ENCODE results near the gene TOX2. TPM values are rescaled to one million over a fixed set of nuclear protein-coding genes. Genes with fewer than 3 reads are reported as not detected.

TOX2 gene
- polyA plus RNA-seq, 3 donors = 0.39 to 0.56 (median 0.47) TPM

GRCh38 chr20:43993560-43993959, 78.9 kb downstream of the TOX2 start:
- H3K9me3 Mint-ChIP-seq = peaks cover 0 to 8% (median 6%) of the 10 kb centered on the region in 7 donors
- Histone ChIP-seq H3K36me3 (replicated peaks in 1 of 2; ENCODE audit: control insufficient read depth in 1 of 2, insufficient read depth in 2 of 2, low read length in 2 of 2) (no peaks in the 10 kb centered on the region), H3K4me1 (ENCODE audit: control insufficient read depth in 1 of 2, insufficient read depth in 2 of 2, low read length in 2 of 2) (no peaks in the 10 kb centered on the region), H2AFZ (ENCODE audit: insufficient read depth, low read depth, low read length, poor library complexity, severe bottlenecking) (no peak overlapping the region), H3K27ac (ENCODE audit: low read depth in 1 of 2, low read length in 2 of 2) (no peak overlapping the region), H3K4me2 (replicated peaks; ENCODE audit: extremely low read depth, low read length, poor library complexity, severe bottlenecking) (no peak overlapping the region), H3K79me2 (ENCODE audit: insufficient read depth, low read length) (no peaks in the 10 kb centered on the region), H4K20me1 (ENCODE audit: insufficient read depth, low read length) (no peaks in the 10 kb centered on the region), H3K9me3 (replicated peaks in 1 of 2; ENCODE audit: control insufficient read depth in 1 of 2, insufficient read depth in 1 of 2, low read length in 2 of 2) (peaks cover 0 to 4% of the 10 kb centered on the region in 2 donors), H3K27me3 (ENCODE audit: control insufficient read depth in 2 of 2, insufficient read depth in 2 of 2, low read length in 2 of 2) (no peaks in the 10 kb centered on the region), H3K9ac (ENCODE audit: insufficient read depth, low read length, poor library complexity, severe bottlenecking) (no peak overlapping the region), H3K4me3 (replicated peaks in 1 of 3; ENCODE audit: low read depth in 2 of 3, low read length in 3 of 3) (no peak overlapping the region)
- WGBS (ENCODE audit: insufficient coverage) = 78% methylated on average over 3 of the region's 4 CpGs
- TF ChIP-seq, protein P1, sequence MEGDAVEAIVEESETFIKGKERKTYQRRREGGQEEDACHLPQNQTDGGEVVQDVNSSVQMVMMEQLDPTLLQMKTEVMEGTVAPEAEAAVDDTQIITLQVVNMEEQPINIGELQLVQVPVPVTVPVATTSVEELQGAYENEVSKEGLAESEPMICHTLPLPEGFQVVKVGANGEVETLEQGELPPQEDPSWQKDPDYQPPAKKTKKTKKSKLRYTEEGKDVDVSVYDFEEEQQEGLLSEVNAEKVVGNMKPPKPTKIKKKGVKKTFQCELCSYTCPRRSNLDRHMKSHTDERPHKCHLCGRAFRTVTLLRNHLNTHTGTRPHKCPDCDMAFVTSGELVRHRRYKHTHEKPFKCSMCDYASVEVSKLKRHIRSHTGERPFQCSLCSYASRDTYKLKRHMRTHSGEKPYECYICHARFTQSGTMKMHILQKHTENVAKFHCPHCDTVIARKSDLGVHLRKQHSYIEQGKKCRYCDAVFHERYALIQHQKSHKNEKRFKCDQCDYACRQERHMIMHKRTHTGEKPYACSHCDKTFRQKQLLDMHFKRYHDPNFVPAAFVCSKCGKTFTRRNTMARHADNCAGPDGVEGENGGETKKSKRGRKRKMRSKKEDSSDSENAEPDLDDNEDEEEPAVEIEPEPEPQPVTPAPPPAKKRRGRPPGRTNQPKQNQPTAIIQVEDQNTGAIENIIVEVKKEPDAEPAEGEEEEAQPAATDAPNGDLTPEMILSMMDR (IDR thresholded peaks at IDR 0.05) = no peak
- H3K36me3 Mint-ChIP-seq = no peaks in the 10 kb centered on the region
- no peak overlapping the region for H3K4me3 Mint-ChIP-seq
- H3K4me1 Mint-ChIP-seq = no peaks in the 10 kb centered on the region
- no peak for DNase-seq
- intact Hi-C loops (cut with micrococcal nuclease) = loop anchor here in 1 of 2 donors (10.0 kb wide), 1 partner anchor 61 kb away; no protein-coding TSS in a partner anchor
- peaks cover 9 to 17% (median 11%) of the 10 kb centered on the region in 3 donors for H3K27me3 Mint-ChIP-seq (ENCODE audit: low read depth in 3 of 3)
- no peak overlapping the region for H3K27ac Mint-ChIP-seq

DNA sequence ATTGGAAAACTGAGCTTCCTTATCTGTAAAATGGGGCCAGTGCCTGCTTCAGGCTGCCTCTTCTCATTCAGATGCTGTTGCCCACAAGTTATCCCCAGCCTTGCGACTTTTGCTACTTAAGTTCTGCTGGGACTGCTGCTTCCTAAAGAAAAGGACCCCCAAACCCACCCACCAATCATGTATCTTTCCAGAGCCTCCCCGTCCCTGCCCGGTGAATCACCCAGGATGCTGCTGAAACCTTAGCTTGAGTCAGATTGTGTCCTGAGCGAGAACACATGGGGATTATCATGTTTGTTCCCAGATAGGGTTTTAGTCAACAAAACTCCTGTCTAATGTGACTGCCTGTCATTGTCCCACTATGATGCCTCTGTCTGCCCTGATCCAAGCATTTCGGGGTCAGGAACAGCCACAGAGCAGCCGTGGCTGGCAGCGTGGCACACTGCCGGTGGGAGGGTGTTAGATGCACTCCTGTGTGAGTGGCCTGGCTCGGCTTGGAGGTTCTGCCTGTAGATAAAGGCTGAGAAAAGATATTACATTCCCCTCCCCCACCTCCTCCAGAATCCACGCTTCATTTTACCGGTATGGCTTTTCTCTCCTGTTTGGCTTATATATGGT, 79.9 kb downstream of the TOX2 start:
- WGBS (ENCODE audit: insufficient coverage) = 93% methylated on average over 5 of the region's 11 CpGs
- Mint-ChIP-seq H3K36me3 (no peaks in the 10 kb centered on the region), H3K4me1 (no peaks in the 10 kb centered on the region), H3K27me3 (ENCODE audit: low read depth in 3 of 3) (peaks cover 9 to 19% (median 12%) of the 10 kb centered on the region in 3 donors), H3K27ac (no peak overlapping the region), H3K9me3 (peaks cover 0 to 7% (median 3%) of the 10 kb centered on the region in 7 donors), H3K4me3 (no peak overlapping the region)
- H3K27me3 ChIP-seq (ENCODE audit: control insufficient read depth in 2 of 2, insufficient read depth in 2 of 2, low read length in 2 of 2) = no peaks in the 10 kb centered on the region
- TF ChIP-seq, protein P1 (IDR thresholded peaks at IDR 0.05) = no peak
- no peaks in the 10 kb centered on the region for H3K4me1 ChIP-seq (ENCODE audit: control insufficient read depth in 1 of 2, insufficient read depth in 2 of 2, low read length in 2 of 2)
- no peak overlapping the region for H3K4me3 ChIP-seq (replicated peaks in 1 of 3; ENCODE audit: low read depth in 2 of 3, low read length in 3 of 3)
- DNase-seq = no peak
- H2AFZ ChIP-seq (ENCODE audit: insufficient read depth, low read depth, low read length, poor library complexity, severe bottlenecking) = no peak overlapping the region
- no peaks in the 10 kb centered on the region for H3K79me2 ChIP-seq (ENCODE audit: insufficient read depth, low read length)
- no peaks in the 10 kb centered on the region for H3K36me3 ChIP-seq (replicated peaks in 1 of 2; ENCODE audit: control insufficient read depth in 1 of 2, insufficient read depth in 2 of 2, low read length in 2 of 2)
- no peak overlapping the region for H3K27ac ChIP-seq (ENCODE audit: low read depth in 1 of 2, low read length in 2 of 2)
- no peaks in the 10 kb centered on the region for H4K20me1 ChIP-seq (ENCODE audit: insufficient read depth, low read length)
- no peak overlapping the region for H3K9ac ChIP-seq (ENCODE audit: insufficient read depth, low read length, poor library complexity, severe bottlenecking)
- H3K9me3 ChIP-seq (replicated peaks in 1 of 2; ENCODE audit: control insufficient read depth in 1 of 2, insufficient read depth in 1 of 2, low read length in 2 of 2) = peaks cover 0 to 3% of the 10 kb centered on the region in 2 donors
- H3K4me2 ChIP-seq (replicated peaks; ENCODE audit: extremely low read depth, low read length, poor library complexity, severe bottlenecking) = no peak overlapping the region
- intact Hi-C loops (cut with micrococcal nuclease) = loop anchor here in 1 of 2 donors (10.0 kb wide), 1 partner anchor 60 kb away; no protein-coding TSS in a partner anchor
